Stimulated activated CD4-positive, alpha-beta T cell treated with anti-CD3 and anti-CD28 coated beads, TNF-alpha, amount 100 ng/mL, for 1 hour (primary cell): ENCODE measurements around the gene SNN.

Experiments used
- DNase-seq, 3 donors: peaks; one replicate each; pipeline ENCODE4 v3.0.0-alpha.2; 2020; ENCODE audit warnings: low read depth in 3 of 3, low spot score in 1 of 3

The SNN gene

DNA sequence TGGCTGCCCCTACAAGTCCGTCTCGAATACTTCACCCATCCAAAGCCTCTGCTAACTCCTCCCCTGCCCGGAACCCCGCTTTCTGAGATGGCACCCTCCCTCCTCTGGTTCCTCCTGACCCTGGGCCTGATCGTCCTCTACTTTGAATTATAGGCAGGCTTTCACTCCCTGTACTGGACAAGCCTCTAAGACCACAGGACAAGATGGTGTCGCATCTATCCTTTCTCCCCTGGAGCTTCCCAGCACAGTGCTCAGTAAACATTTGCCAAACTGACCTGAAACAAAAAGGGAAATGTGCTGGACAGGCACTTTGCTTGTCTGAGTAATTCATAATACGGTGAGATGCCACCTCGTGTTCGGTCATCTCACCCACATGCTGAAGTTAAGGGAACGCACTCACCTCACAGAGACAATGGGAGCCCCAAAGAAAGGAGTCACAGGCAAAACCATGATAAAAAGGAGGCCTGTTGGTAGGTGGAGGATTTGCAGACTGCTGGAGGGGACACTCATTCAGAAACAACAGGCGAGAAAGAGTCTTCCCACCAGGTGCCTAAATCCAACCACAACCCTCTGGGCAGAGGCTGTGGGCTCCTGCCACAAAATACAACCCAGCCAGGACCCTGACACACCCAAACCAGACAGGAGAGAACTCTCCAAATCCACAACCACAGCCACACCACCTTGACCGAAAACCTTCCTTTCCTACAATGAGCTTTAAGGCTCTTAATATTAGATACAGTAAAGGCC, 28.2 kb downstream of the SNN start:
- no peak for DNase-seq

DNA sequence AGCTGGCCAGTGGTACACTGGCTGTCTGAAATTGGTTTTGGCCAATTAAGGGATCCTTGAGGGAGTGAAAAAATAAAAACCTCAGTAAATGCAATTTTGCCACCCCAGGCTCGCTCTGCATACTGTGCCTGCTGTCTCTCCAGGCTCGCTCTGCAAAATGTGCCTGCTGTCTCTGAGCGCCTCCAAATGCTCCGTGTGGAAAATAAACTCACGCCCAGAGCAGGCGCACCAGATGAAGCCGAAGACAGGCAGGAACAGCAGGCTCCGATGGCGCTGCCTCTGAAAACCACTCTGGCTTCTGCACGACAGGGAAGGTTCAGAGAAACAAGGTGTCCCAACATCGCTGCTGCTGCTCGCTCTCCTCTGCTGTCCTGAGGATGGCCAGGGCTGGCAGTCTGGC, 29.1 kb downstream of the SNN start:
- DNase-seq, result no peak

DNA sequence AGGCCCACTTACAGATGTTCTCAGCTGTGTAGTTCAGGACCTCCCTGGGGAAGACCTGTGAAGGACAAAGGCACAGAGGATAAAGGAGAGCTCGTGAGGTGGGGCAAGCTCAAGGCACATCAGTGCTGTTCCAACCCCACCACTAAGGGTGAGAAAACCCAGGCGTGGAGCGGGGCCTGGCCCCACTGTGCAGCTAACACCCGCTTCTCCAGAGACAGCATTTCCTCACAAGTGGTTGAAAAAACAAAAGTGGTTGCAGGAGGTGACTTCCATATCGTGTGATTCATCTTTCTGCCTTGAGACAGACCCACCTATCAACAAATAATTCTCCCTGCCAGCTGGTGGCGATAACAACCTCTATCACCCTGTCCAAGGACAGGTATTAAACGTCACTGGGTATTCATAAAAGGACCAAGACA, 30.0 kb downstream of the SNN start:
- DNase-seq, result no peak

DNA sequence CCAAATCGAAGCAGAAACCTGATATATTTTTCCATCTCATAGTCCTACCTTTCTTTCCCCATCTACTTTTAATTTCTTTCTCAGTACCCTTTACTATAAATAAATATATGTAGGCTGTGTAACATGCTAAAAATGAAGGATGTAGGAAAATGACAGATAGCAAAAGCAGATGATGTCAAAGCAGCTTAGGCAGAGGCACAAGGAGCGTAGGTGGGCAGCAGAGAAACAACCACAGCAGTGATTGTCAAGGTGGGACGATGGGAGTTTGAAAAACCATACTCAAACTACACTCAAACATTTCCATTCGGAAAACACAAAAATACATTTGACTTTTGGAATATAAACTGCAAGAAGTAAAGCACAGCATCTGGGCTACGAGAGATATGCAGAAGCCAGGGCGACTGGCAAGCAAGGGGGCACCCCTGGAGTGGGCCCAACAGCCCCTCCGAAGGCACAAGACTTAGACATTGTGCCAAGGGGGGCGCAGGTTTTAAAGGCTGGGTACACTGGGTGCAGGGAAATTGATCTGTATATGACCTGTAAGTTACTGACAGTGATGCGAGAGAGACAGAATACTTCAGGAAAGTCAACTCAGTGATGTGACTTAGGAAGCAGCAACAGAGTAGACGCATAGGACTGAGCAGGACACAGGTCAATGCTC, 31.1 kb downstream of the SNN start:
- no peak for DNase-seq

GRCh38 chr16:11700264-11701029, 32.2 kb downstream of the SNN start:
- DNase-seq, result no peak

GRCh38 chr16:11705311-11706025, 37.2 kb downstream of the SNN start:
- DNase-seq, result no peak

- DNase-seq, result no peak
Measured at GRCh38 chr16:11706180-11706742, 38.0 kb downstream of the SNN start.

GRCh38 chr16:11707679-11708197, 39.5 kb downstream of the SNN start:
- DNase-seq, result no peak

- DNase-seq, result no peak
Measured at GRCh38 chr16:11708421-11708820, 40.2 kb downstream of the SNN start.

- no peak for DNase-seq
Measured at GRCh38 chr16:11711662-11712061, 43.4 kb downstream of the SNN start.

DNA sequence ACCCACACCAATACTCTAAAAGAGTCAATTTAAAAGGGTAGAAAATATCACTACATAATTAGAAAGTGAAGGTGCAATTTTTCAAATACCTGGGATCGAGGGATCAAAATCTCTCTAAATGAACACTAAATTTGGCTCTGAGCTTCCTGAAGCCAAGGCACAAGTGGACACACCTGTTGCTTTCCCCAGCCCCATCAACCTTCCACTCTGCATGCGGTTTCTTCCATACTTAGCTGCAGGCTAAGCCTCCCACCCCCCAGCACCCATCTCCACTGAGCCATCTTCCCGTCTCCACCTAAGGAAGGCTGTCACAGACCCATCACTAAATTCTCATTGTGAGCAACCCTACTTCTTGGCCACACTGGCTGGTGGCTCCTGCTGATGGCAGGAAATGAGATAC, 43.9 kb downstream of the SNN start:
- no peak for DNase-seq

GRCh38 chr16:11715246-11715947, 47.1 kb downstream of the SNN start:
- DNase-seq, result no peak

DNA sequence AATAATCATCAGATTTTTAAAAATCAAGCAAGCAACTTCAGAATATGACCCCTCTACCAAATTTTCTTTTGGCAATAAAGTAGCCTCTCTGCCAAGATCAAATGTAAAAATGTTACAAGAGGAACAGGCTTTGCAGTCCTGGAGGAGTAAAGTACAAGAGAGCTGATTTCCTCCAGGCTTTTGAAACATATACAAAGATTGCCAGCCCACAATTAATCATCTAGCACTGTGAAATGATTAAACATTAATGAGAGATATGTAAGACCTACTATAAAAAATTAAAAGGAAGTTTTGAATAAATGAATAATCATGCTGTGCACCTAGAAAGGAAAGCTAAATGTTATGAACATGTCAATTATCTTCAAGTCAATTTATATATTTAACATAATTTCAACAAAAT, 48.1 kb downstream of the SNN start:
- no peak for DNase-seq

- DNase-seq, result no peak
Measured at GRCh38 chr16:11717811-11718210, 49.6 kb downstream of the SNN start.

GRCh38 chr16:11719171-11719570, 50.9 kb downstream of the SNN start:
- DNase-seq, result no peak

DNA sequence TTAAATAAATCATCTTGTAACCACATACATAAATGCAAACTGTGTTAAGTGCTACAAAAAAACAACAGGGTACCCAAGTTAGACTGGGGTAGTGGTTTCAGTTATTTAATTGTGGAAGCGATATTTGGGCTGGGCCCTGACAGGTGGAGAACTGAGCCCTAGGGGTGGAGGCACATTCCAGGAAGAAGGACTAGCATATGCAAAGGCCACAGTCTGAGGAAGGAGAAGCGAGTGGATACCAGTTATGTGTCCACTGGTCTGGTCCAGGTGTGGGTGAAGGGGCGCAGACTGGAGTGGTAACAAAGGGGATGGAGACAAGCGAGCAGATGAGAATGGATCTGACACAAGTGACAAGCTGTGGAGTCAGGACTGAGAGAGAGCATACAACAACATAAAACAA, 51.5 kb downstream of the SNN start:
- DNase-seq, result no peak

- DNase-seq, result no peak
Measured at GRCh38 chr16:11721781-11722467, 53.7 kb downstream of the SNN start.

- no peak for DNase-seq
Measured at GRCh38 chr16:11722468-11722808, 54.2 kb downstream of the SNN start.

DNA sequence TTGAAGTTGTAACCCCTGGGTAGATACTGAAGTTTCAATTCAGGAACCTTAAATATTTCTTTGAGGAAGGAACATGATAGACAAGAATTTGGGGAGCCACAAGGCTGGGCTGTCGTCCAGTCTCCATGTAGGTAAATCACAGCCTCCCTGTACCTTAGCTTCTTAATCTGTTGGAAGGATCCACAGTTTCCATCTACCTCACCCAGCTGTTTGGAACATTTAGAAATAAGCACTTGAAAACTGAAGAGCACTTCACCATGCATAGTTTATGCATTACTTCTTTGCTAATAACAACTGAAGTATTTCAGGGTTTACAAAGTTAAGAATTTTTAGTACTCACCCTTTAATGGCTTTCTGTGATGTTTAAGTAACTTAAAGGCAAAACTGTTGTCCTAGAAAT, 57.2 kb downstream of the SNN start:
- no peak for DNase-seq

DNA sequence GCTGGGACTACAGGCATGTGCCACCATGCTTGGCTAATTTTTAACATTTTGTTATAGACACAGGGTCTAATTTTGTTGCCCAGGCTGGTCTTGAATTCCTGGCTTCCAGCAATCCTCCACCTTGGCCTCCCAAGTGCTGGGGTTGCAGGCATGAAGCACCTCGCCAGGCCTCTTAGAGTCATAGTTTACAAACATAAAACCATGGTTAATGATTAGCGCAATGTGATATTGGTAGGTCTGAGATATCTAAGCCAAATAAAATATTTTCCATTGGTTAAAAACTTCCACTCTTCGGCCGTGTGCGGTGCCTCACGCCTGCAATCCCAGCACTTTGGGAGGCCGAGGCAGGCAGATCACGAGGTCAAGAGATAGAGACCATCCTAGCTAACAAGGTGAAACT, 57.8 kb downstream of the SNN start:
- no peak for DNase-seq
